Mucosa of descending colon (tissue), 3 donors: ENCODE results near the gene PGM1. TPM values are rescaled to one million over a fixed set of nuclear protein-coding genes. Genes with fewer than 3 reads are reported as not detected.

Experiments
- ATAC-seq: fragments of 200-7000 bp; cut with Tn5 transposase; one replicate; pipeline ENCODE4 v1.9.1; 2020; ENCODE audit warnings: mild to moderate bottlenecking, moderate library complexity
- DNase-seq, 3 donors: peaks; one replicate each; pipeline ENCODE4 v3.0.0-alpha.2; 2020
- H3K36me3 ChIP-seq: fragments of 200-600 bp; one replicate; pipeline ENCODE4 v1.8.0; 2021; ENCODE audit warnings: low read depth, mild to moderate bottlenecking
- H3K4me1 ChIP-seq: fragments of 200-600 bp; one replicate; pipeline ENCODE4 v1.8.0; 2021; ENCODE audit warnings: low read depth, mild to moderate bottlenecking
- H3K4me3 ChIP-seq: fragments of 200-600 bp; one replicate; pipeline ENCODE4 v1.8.0; 2021; ENCODE audit warnings: mild to moderate bottlenecking
- H3K9me3 ChIP-seq: fragments of 200-600 bp; one replicate; pipeline ENCODE4 v1.8.0; 2021; ENCODE audit warnings: mild to moderate bottlenecking
- CTCF ChIP-seq: fragments of 200-600 bp; IDR thresholded peaks from one replicate; pipeline ENCODE4 v1.8.0; 2022; ENCODE audit warnings: antibody characterized with exemption, mild to moderate bottlenecking
- intact Hi-C, 2 donors: fragments of 100-400 bp; cut with DNase I in 1 of 2; cut with micrococcal nuclease in 1 of 2; formaldehyde crosslinking; loops; one replicate each; pipeline versions ENCODE4 v1.11.0 to v1.11.1; 2022; cut with DNase I, micrococcal nuclease
- total RNA-seq, 3 donors: library from RNA; stranded (reverse); fragmentation: NEBNext Ultra II Directional in 2 of 3; extraction: Animal tissue kit (Norgen Biotek cat#: 25700) in 2 of 3; gene quantifications; one replicate each; pipeline versions ENCODE4 v1.2.1 to v1.2.4, GENCODE V29; 2021 to 2023
- donor health status: DM: no; HTN: no; CAD: no; lungs with moderate emphysema.
- donor health status: DM: no; HTN: no; CAD: no.
- donor health status: DM: no; HTN: yes; CAD: no.

The PGM1 gene
- total RNA-seq, 3 donors from 2014 or later: 81.0 to 116 (median 87.3) TPM

GRCh38 chr1:63664742-63665141 lies 71.5 kb downstream of the PGM1 start:
- Histone ChIP-seq H3K36me3 (no peaks in the 10 kb centered on the region), H3K4me1 (no peaks in the 10 kb centered on the region), H3K4me3 (no peak overlapping the region), H3K9me3 (no peaks in the 10 kb centered on the region)
- ATAC-seq: no peak
- no peak for DNase-seq
- intact Hi-C loops: no loop called here
- TF ChIP-seq CTCF: no peak

GRCh38 chr1:63665410-63665809 lies 72.2 kb downstream of the PGM1 start:
- TF ChIP-seq CTCF: no peak
- DNase-seq: no peak
- intact Hi-C loops: no loop called here
- Histone ChIP-seq H3K4me1 (no peaks in the 10 kb centered on the region), H3K36me3 (no peaks in the 10 kb centered on the region), H3K9me3 (no peaks in the 10 kb centered on the region), H3K4me3 (no peak overlapping the region)
- ATAC-seq: no peak

- DNase-seq: no peak
- no peaks in the 10 kb centered on the region for H3K36me3 ChIP-seq
Measured at GRCh38 chr1:63665824-63666223, 72.6 kb downstream of the PGM1 start.

GRCh38 chr1:63668298-63668697 lies 75.1 kb downstream of the PGM1 start:
- DNase-seq (no peak), ATAC-seq (no peak)
- intact Hi-C loops: no loop called here
- Histone ChIP-seq H3K4me3 (no peak overlapping the region), H3K9me3 (no peaks in the 10 kb centered on the region), H3K4me1 (no peaks in the 10 kb centered on the region), H3K36me3 (no peaks in the 10 kb centered on the region)
- TF ChIP-seq CTCF: no peak

More at GRCh38 chr1:63665824-63666223, 72.6 kb downstream of the PGM1 start:
- H3K9me3 ChIP-seq: no peaks in the 10 kb centered on the region
- TF ChIP-seq CTCF: no peak
- ATAC-seq: no peak
- no peak overlapping the region for H3K4me3 ChIP-seq
- H3K4me1 ChIP-seq: no peaks in the 10 kb centered on the region
- intact Hi-C loops: no loop called here

GRCh38 chr1:63669151-63669961 lies 76.1 kb downstream of the PGM1 start:
- Histone ChIP-seq H3K9me3 (no peaks in the 10 kb centered on the region), H3K36me3 (no peaks in the 10 kb centered on the region), H3K4me1 (no peaks in the 10 kb centered on the region), H3K4me3 (no peak overlapping the region)
- ATAC-seq (peak; percentile 56), DNase-seq (peak in 1 of 3 donors; percentile 37)
- no peak for TF ChIP-seq CTCF
- intact Hi-C loops: no loop called here
